GM12891 (cell line): ENCODE results near the gene CACNG4.

Experiments used
- POLR2A ChIP-seq: IDR thresholded peaks from 2 replicates; pipeline ENCODE4 v1.6.1; 2011; ENCODE audit warnings: low read depth, low read length, control low read depth
- POLR2AphosphoS5 ChIP-seq: IDR thresholded peaks from 2 replicates; pipeline ENCODE4 v1.6.1; 2011; ENCODE audit warnings: low read depth, low read length, control low read depth
- POU2F2 ChIP-seq: IDR thresholded peaks from 2 replicates; pipeline ENCODE4 v1.6.1; 2011; ENCODE audit warnings: low read depth, mild to moderate bottlenecking, control low read depth, low read length, moderate library complexity
- SPI1 ChIP-seq: IDR thresholded peaks from 2 replicates; pipeline ENCODE4 v1.6.1; 2011; ENCODE audit warnings: low read depth, low read length, control low read depth
- TAF1 ChIP-seq: IDR thresholded peaks from 2 replicates; pipeline ENCODE4 v1.6.1; 2011; ENCODE audit warnings: low read depth, low read length, control low read depth

- no peak for TF ChIP-seq POLR2A
- no peak for TF ChIP-seq POLR2AphosphoS5
- TF ChIP-seq SPI1: no peak
- no peak for TF ChIP-seq TAF1
- no peak for TF ChIP-seq POU2F2
These were observed 19.2 kb upstream of the CACNG4 start for GRCh38 chr17:66945147-66945835.
